HG02588 (cell line): ENCODE measurements around the gene DACT2.
"Not testable (repeated sequence)": the region's sequence is repeated elsewhere in the genome, so short reads cannot be mapped to it uniquely, and the experiment has no call there.

Experiments used
- ATAC-seq: cut with Tn5 transposase; IDR thresholded peaks from one replicate; pipeline ENCODE4 v1.9.1; 2021; ENCODE audit warnings: mild to moderate bottlenecking, moderate library complexity; ENCODE audit not compliant: unreplicated experiment

The DACT2 gene

DNA sequence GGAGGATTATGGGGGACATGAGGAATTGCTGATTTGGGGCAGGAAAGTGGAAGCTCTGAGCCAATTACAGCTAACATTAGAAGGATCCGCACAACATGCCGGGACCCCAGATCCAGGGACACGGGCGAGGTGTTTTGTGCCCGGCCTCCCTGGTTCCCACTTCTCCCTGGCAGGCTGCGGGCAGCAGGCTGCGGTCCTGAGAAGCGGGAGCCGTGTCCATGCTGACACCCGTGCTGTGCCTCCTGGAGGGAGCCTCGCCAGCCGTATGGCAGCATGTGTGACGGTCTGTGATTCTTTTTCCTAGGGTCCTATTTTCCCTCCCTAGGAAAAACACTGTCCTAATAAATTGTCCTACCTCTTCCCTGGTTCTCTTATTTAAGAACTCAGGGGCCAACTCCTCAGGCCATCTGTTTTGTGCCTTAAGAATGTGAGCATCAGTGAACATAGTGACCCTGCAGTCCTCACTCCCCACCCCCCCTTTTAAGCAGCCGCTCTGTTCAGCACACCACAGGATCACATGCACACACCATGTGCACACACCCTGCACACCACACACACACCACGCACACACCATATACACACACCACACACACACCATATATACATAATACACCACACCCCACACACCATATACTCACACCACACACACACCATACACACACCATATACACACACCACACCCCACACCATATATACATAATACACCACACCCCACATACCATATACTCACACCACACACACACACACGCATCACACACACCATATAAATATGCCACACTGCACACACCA is 49.9 kb downstream of the DACT2 start:
- ATAC-seq = no peak

DNA sequence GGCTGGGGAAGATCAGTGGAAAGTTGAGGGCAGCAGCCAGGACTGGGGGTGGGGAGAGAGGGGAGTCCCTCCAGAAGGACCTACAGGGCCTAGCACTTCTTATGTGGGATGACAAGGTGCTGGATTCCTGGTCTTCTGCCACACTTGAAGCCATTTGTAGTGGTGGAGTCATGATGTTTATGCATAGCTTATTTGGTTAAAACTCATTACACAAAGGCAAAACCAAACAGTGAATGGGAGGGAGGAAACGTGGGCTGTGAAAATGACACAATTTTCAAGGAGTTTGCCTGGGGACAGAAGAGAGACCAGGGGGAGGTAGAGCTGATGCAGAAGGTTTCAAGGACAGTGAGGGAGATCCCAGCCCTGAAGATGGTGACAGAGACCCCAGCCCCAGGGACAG is 50.8 kb downstream of the DACT2 start:
- ATAC-seq = no peak

DNA sequence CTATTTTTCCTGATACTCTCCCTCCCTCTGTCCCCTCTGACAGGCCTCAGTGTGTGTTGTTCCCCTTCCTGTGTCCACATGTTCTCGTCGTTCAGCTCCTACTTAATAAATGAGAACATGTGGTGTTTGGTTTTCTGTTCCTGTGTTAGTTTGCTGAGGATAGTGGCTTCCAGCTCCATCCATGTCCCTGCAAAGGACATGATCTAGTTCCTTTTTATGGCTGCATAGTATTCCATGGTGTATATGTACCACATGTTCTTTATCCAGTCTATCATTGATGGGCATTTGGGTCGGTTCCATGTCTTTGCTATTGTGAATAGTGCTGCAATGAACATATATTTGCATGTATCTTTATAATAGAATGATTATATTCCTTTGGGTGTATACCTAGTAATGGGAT is 51.8 kb downstream of the DACT2 start:
- not testable (repeated sequence) for ATAC-seq

DNA sequence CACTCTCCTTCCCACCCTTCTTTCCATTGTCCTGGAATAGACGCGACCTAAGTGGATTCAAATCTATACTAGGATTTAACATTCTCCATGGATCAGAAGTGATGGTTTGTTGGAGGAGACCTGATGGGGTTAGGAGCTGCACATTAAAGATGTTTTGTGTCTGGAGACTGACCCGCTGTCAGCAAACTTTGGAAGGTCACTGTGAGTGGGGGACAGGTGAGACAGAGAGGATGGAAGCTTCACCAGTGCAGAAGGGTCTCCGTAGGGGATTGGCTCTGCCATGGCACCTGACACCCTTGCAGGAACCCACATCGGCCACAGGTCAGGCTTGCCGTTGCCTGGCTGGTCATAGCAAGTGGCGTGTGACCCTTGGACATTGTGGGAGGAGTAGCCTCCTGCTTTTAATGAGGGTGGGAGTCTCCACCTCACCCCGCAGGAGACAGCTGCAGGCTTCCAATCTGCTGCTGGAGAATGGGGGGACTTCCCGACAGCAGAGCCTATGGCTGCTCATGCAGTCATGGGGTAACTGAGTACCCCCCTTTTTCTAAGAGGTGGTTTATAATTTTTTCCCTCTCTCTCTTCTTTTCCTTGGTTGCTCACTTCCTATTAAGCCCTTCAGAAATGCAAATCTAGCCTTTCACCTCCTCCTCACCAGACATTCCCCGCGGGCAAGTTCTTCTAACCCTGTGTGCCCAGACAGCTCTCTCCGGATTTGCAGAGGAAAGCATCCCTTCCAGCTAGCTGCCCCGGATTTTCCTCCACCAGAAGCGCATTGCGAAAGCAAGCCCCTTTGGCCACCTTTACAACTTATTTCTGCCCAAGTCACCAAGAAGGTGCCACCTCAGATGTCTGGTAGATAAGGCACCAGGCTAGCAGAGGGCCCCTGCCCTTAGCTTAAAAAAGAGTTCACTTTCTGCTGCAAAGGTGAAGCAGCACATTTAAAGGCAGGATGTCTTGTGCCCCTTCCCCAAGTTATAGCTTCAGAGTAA is 53.5 kb downstream of the DACT2 start:
- no peak for ATAC-seq

DNA sequence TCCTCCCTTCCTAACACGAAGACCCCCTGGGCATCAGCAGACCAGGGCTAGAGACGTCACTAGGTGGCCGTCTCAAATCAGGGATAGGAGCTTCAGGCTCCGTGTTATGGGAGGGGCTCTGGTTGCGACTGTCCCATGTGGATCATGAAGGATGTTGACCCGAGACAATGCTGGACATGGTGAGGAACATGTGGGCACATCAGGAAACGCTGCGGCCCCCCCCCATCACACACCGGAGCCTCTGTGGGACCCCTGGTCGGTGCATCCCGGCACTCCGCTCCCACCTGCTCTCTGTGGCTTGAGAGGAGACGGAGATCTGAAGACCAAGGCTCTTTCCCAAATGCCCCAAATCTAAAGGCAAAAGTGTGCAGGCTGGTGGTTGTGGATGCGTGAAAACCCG is 54.2 kb downstream of the DACT2 start:
- ATAC-seq = no peak

DNA sequence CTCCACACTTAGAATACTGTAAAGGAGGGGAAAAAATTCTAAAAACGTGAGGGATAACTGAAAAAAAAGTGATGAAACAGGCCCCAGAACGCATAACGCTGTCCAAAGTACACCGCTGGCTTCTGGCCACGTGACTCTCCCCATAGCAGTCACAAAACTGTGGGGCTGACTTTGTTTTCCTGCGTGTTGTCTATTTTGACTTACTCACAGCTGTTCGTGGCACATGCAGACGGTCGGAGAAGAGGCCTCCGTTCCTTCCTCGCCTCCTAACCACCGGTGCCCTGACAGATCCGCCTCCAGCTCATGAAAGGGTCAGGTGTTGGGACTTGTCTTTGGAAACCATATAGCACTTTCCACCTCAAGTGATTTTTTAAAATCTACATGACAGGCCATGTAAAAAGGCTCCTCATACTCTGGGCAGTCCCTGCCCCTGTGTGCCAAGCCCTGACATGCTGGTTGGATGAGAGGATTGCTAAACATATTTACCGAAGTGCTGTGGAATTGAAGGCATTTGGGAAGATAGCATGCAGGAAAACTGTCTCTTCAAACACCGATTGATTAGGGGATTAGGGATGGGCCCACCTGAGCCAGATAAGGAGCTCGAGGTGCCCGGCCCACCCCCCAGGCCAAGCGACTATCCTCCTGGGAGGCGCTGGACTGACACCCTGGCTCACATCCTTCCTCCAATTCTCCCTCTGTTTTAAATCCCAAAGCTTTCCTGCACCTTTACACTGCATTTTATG is 54.8 kb downstream of the DACT2 start:
- ATAC-seq = no peak

GRCh38 chr6:168263351-168263905 is 56.1 kb downstream of the DACT2 start:
- no peak for ATAC-seq

DNA sequence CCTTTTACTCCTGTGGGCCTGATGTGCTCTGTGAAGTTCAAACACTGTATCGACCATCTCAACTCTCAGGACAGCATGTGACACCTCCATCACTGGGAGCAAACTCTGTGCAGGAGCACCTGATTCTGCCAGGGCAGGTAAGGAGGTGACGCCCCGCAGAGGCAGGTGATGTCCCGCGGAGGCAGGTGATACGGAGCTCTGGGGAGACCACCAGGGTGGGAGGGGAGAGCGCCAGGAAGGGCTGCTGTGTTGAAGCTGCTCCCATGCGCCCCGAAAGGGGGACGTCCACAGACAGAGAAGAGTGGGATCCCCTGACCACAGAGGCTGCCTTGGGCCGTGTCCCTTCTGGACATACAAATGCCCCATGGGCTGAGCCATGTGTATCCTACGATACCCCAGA is 58.3 kb downstream of the DACT2 start:
- no peak for ATAC-seq

DNA sequence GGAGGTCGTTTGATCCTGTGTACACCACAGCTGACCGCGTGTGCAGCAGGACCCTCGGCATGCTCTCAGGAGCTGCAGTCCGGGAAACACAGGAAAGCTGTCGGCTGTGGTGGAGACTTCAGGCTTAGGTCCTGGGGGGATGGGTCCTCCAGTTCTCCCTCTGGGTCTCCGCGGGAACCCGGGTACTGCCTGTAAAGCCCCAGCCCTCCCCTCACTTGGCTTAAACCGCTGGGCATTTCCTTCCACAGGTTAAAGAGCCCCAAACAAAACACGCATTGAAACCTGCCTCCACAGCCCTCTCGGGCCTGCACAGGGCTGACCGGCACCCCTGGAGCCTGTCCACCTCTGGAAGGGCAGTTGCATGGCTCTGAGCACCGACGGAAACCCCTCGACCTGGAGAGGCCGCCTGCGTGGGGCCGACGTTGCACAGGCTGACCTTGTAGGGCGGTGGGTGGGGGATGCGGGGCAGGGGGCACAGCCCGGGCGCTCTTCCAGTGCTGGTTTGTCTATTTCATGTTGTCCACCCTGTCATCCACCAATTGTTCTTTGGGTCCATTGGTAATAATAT is 59.1 kb downstream of the DACT2 start:
- ATAC-seq = no peak

DNA sequence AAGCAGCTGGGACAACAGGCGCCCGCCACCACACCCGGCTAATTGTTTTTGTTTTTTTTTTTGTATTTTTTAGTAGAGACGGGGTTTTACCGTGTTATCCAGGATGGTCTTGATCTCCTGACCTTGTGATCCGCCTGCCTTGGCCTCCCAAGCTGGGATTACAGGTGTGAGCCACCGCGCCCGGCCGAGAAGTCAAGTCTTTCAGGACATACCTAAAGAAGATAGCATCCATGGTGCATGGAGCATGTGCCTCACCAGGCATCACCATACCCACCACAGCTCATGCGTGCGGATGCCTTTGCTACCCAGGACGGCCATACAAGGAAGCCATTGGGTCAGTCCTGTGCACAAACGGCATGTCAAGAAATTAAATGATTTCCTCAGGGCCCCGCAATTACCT is 60.8 kb downstream of the DACT2 start:
- no peak for ATAC-seq

DNA sequence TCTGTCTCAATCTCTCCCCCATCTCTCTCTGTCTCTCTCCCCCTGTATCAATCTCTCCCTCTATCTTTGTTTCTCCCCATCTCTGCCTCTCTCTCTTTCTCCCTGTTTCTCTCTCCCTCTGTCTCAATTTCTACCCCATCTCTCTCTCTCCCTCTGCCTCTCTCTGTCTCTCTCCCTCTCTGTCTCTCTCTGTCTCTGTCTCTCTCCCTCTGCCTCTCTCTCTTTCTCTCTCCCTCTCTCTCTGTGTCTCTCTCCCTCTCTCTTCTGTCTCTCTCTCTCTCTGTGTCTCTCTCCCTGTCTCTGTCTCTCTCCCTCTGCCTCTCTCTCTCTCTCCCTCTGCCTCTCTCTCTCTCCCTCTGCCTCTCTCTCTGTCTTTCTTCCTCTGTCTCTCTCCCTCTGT is 62.6 kb downstream of the DACT2 start:
- no peak for ATAC-seq
